Measurements from ENCODE around the gene TCF19.

- TF ChIP-seq CTCF (IDR thresholded peaks at IDR 0.05; ENCODE audit: extremely low read depth in 1 of 2, insufficient read depth in 1 of 2, low read depth in 1 of 2, low read length in 2 of 2) (no peak), EZH2 (IDR thresholded peaks at IDR 0.05; ENCODE audit: borderline replicate concordance, low read depth, low read length, severe bottlenecking) (no peak), POLR2AphosphoS5 (IDR thresholded peaks at IDR 0.05; ENCODE audit: insufficient read depth, low read depth, low read length) (no peak), GATA2 (IDR thresholded peaks at IDR 0.05; ENCODE audit: insufficient read depth, insufficient read length, low read depth, low read length) (no peak), POLR2A (IDR thresholded peaks at IDR 0.05; ENCODE audit: low read depth, low read length) (no peak), MAX (IDR thresholded peaks at IDR 0.05; ENCODE audit: insufficient read depth, insufficient read length) (no peak), MYC (IDR thresholded peaks at IDR 0.05; ENCODE audit: low read depth, low read length) (no peak)
Measured at GRCh38 chr6:31126396-31127175, 31.8 kb upstream of the TCF19 start.

Data from endothelial cell of umbilical vein (primary cell).